GM20000 (cell line): ENCODE results near the gene HSD17B3.

Experiments used
- DNase-seq: peaks from one replicate; pipeline ENCODE4 v3.0.0; 2012; ENCODE audit warnings: low spot score
- TF ChIP-seq, protein P1 (sequence below): IDR thresholded peaks from 2 replicates; pipeline ENCODE4 v1.5.1; 2012; ENCODE audit warnings: mild to moderate bottlenecking, control low read depth; ENCODE audit errors: extremely low read depth, missing control alignments

HSD17B3 gene

DNA sequence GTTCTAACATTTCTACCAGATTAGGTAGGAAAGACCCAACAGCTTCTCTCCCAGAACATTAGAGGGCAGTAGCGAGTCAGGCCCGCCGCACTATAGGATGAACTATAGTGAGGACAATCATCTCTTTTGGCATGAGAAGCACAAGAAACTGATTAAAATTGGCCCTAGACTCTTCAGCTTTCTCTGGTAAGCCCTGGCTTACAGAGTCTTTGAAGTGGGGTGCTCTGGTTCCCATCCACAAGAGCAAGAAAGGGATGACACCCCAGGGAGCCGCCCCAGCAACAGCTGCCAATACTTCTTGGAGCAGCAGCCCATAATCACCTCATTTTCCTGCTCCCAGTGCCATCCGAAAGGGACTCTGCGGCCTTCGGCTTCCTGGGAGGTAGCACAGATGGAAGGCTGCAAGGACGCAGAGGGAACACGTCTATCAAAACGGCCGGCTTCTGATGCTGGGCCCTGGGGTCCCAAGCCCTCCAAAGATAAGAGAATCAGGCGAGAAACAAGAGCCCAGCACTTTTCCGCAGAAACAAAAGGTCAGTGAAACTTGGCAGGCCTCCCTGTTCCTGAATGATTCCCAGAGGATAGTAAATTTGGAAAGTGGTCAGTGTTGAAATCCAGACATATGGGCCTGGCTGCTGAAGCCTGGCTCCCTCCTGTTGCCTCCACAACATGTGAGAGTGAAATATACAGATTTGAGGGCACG is 69.3 kb downstream of the HSD17B3 start:
- DNase-seq, result peak; percentile 70
- TF ChIP-seq, protein P1, sequence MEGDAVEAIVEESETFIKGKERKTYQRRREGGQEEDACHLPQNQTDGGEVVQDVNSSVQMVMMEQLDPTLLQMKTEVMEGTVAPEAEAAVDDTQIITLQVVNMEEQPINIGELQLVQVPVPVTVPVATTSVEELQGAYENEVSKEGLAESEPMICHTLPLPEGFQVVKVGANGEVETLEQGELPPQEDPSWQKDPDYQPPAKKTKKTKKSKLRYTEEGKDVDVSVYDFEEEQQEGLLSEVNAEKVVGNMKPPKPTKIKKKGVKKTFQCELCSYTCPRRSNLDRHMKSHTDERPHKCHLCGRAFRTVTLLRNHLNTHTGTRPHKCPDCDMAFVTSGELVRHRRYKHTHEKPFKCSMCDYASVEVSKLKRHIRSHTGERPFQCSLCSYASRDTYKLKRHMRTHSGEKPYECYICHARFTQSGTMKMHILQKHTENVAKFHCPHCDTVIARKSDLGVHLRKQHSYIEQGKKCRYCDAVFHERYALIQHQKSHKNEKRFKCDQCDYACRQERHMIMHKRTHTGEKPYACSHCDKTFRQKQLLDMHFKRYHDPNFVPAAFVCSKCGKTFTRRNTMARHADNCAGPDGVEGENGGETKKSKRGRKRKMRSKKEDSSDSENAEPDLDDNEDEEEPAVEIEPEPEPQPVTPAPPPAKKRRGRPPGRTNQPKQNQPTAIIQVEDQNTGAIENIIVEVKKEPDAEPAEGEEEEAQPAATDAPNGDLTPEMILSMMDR, result peak; percentile 54

DNA sequence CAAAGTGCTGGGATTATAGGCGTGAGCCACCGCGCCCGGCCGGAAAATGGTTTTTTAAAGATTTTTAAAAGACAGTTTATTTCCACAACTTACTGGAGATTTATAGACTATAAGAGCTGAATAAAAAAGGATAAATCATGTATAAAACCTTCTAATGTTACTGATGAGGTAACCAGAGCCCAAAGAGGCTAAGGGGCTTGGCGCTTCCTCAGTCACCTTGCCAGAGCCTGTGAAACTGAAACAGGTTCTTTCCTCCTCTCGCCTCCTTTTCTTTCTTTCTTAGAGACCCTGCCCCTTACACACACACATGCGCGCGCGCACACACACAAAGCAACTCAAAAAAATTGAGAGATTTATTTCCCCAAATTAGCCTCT is 69.8 kb downstream of the HSD17B3 start:
- DNase-seq, result no peak
- TF ChIP-seq, protein P1, result no peak

DNA sequence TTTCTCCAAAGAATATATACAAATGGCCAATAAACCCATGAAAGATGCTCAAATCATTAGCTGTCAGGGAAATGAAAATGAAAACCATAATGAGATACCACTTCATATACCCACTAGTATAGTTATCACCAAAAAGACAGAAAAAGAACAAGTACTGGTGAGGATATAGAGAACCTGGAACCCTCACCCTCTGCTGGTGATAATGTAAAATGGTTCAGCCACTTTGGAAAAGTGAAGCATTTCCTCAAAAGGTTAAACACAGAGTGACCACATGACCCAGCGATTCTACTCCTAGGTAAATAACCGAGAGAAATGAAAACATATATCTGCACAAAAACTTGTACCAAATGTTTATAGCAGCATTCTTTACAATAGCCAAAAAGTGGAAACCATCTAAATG is 72.0 kb downstream of the HSD17B3 start:
- DNase-seq, result no peak
- TF ChIP-seq, protein P1, result no peak

DNA sequence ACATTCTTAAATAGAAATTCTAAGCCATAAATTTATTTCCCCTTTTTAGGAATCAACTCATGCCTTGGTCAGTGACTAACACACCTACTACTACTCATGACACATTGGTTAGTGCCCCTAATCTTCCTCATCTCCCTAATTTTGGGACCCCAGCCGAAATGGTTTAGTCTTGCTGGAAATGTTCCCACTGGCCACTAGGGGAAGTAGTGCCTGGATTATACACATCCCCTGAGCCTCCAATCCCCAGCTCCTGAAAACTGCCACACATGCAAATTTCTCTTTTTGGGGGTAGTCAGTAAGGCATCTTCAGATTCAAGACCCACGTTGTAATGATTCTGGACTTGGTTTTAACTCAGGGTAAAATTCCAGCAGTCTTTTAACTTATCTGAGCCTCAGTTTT is 79.8 kb downstream of the HSD17B3 start:
- DNase-seq, result peak; percentile 37
- TF ChIP-seq, protein P1, result no peak

DNA sequence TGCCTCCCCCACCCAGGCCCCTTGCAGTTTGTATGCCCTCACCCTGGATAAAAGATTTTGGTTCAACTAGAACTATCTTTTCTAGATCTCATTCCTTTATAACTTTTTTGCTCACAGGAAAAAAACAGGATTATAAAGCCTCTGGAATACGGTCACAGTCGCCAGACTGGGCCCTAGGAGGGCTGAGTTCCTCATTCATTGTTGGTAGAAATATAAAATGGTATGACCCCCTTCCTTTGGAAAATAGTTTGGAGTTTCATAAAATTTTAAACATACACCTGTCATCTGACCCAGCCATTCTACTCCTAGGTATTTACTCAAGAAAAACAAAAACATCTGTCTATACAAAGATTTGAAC is 82.1 kb downstream of the HSD17B3 start:
- TF ChIP-seq, protein P1, result no peak
- DNase-seq, result no peak

DNA sequence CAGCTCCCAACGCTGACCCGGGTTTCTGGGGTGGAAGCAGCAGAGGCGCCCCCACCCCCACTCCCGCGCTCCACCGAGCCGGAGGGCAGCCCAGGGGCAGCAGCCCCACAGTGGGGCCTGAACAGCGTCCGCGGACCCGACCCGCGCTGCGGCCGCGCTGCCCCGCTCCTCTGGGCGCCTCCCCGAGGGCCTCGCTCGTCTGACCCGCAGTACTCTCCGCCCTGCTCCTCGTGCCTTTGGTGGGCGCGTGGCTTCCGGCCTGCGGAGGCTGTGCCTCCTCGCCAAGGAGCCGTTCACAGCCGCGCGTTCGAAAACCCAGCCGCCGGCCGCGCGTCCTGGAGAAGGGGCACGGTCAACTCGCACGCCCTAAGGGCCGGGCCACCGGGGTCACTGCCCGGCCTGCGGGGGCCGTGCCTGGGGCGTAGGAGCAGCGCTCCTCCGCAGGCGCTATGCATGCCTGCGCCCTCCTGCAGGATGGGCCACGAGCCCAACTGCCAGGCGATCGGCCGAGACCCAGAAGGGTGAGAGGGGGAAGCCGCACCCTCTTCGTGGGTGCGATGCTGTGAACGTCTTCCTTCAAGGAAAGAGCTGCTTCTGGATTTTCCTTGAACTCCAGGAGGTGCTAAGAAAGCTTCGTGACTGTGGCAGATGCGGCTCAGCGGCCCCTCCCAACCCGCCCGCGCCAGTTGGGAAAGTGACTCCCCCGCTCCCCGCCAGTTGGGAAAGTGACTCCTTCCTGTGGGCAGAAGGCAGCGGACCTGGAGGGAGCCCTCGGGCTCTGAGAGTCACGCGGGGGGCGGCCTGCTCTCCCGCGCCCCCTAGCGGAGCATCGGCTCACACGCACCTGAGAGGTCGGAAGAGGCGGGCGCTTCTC is 82.7 kb downstream of the HSD17B3 start:
- TF ChIP-seq, protein P1, result peak; percentile 60
- peak; percentile 77 for DNase-seq

DNA sequence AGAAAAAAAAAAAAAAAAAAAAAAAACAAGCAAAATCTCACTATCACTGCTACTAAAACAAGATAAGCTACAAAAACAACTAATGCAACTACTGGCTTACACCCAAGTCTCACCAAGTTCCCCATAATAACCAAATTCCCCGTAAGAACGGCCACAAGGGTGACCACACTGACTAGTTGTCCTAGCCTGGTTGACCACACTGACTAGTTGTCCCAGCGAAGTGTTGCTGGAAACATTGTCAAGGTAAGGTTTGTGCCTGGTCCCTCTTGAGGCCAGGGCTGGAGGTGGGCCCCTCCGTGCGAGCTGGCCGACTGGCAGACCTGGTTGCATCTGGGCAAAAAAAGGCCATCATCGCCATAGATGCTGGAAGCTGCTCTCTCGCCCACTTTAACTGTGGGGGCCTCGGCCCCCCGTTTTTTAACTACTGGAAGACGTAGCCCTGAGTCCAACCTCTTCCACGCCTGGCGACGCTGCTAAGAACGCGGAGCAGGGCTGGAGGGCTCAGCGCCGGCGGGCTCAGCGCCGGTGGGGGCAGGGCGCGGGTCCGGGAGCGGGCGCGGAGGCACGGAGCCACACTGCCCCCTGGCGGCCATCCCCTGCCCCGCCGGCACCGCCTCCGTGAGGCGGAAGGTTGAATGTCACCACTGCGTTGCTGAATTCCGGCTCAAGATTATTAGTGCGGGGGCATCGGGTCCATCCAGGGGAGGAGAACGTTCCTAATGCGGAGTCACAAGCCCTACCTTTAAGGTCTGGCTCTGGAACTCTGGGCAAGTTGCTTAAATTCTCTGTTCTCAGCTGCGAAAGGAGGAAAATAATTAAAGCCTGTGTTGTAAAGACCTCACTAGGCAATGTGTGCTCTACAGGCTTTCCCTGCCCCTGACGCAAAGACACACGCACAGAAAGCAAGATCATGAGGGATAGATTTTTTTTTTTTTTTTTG is 84.0 kb downstream of the HSD17B3 start:
- DNase-seq, result peak; percentile 94
- TF ChIP-seq, protein P1, result peak; percentile 88
